ENCODE measurements around the gene TAS2R39. TPM values are rescaled to one million over a fixed set of nuclear protein-coding genes. Genes with fewer than 3 reads are reported as not detected.
"Not testable (repeated sequence)": the region's sequence is repeated elsewhere in the genome, so short reads cannot be mapped to it uniquely, and the experiment has no call there.

Gene TAS2R39
- total RNA-seq = not detected
- long read RNA-seq = 0 reads

DNA sequence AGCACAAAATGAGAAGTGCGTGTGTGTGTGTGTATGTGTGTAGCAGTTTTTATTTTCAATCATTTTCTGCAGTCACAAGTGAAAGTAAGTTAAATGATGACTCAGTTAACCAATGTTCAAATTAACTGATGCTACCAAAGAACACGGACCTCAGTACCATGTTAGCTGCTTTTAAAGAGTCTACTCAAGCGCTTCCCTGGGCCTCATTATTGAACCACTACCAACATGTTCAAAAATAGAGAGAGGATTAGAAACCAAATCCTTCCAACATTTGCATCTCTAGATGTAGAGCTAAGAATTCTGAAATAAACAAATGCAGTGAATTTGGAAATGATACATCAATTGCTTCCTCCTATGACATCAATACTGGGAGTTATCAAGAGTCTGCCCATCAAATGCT lies at the start of gene TAS2R39:
Gene TAS2R39, plus strand, starts transcription at position 396 of the 400 bp plus-strand sequence. Its CDS starts 0 bp downstream, at position 396.
- intact Hi-C loops (cut with DNase I) = no loop called here
- no peaks in the 10 kb centered on the region for H3K27me3 ChIP-seq (ENCODE audit: low read depth)
- no peak within 1 kb of the TSS for H3K27ac ChIP-seq
- no peaks in the 10 kb centered on the region for H3K4me1 ChIP-seq
- ATAC-seq = no peak
- TF ChIP-seq, protein P1, sequence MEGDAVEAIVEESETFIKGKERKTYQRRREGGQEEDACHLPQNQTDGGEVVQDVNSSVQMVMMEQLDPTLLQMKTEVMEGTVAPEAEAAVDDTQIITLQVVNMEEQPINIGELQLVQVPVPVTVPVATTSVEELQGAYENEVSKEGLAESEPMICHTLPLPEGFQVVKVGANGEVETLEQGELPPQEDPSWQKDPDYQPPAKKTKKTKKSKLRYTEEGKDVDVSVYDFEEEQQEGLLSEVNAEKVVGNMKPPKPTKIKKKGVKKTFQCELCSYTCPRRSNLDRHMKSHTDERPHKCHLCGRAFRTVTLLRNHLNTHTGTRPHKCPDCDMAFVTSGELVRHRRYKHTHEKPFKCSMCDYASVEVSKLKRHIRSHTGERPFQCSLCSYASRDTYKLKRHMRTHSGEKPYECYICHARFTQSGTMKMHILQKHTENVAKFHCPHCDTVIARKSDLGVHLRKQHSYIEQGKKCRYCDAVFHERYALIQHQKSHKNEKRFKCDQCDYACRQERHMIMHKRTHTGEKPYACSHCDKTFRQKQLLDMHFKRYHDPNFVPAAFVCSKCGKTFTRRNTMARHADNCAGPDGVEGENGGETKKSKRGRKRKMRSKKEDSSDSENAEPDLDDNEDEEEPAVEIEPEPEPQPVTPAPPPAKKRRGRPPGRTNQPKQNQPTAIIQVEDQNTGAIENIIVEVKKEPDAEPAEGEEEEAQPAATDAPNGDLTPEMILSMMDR (IDR thresholded peaks at IDR 0.05) = no peak
- no peaks in the 10 kb centered on the region for H3K36me3 ChIP-seq
- H3K4me3 ChIP-seq = no peak within 1 kb of the TSS
- DNase-seq = no peak
- H3K9me3 ChIP-seq = no peaks in the 10 kb centered on the region

DNA sequence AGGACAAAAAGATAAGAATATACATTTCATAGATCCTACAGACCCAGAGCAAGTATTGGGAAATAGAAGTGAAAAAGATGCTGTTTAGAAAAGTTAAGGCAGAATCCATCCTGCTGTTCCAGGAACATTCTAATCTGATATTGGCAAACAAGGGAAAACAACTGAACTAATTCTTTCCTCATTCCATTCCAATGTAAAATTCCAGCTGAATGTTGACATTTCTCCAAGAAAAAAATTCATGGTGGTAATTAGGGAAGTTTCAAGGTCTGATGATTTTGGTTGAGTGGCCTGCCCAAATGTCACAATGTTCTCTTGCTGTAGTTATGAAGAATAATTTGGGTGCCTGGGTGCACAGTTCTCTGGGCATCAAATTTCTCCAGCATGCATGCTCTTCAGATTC lies 36.1 kb upstream of the TAS2R39 start:
- Histone ChIP-seq H3K27ac (no peak overlapping the region), H3K36me3 (no peaks in the 10 kb centered on the region), H3K4me1 (no peaks in the 10 kb centered on the region), H3K9me3 (no peaks in the 10 kb centered on the region), H3K4me3 (no peak overlapping the region), H3K27me3 (ENCODE audit: low read depth) (no peaks in the 10 kb centered on the region)
- TF ChIP-seq, protein P1 (IDR thresholded peaks at IDR 0.05) = no peak
- DNase-seq = no peak
- ATAC-seq = no peak
- intact Hi-C loops (cut with DNase I) = no loop called here

DNA sequence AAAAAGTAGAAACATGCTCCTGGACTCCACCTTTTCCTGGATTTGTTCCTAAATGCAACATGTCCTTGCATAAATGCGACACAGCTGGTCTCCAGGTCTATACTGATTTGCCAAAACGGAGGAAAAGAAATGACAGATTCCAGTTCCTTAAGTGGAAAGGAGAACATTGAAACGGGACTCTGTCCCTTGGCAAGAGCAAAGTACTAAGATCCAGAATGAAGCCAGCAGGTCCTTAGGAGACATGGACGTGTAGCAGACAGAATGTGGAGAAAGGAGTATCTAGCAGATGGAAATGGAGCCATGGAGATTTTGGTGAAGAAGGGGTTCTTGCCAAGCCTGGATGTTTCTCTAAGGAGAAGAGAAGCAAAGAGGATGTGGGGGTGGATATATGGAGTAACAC lies 35.2 kb upstream of the TAS2R39 start:
- no peak overlapping the region for H3K27ac ChIP-seq
- no peaks in the 10 kb centered on the region for H3K27me3 ChIP-seq (ENCODE audit: low read depth)
- H3K36me3 ChIP-seq = no peaks in the 10 kb centered on the region
- no peak overlapping the region for H3K4me3 ChIP-seq
- no peaks in the 10 kb centered on the region for H3K4me1 ChIP-seq
- no peaks in the 10 kb centered on the region for H3K9me3 ChIP-seq
- TF ChIP-seq, protein P1 (IDR thresholded peaks at IDR 0.05) = no peak
- DNase-seq (no peak), ATAC-seq (no peak)
- intact Hi-C loops (cut with DNase I) = no loop called here

DNA sequence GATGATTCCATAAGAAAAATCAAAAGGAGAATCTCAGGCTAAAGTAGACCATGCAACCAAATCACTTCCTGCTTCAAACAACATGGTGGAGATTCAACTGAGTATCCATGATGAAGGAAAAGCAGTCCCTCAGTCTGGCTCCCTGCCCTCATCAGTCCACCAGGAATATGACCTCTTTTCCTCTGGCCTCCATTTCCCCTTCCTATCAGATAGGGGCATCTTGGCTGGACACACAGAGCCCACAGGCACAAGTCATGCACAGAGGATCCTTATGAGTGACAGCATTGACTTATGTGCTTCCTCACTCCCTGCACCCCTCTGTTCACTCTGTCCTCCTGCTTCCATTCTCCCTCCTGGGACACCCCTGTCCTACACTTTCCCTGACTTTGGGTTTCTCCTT lies 34.6 kb upstream of the TAS2R39 start:
- Histone ChIP-seq H3K27me3 (ENCODE audit: low read depth) (no peaks in the 10 kb centered on the region), H3K4me1 (no peaks in the 10 kb centered on the region), H3K9me3 (no peaks in the 10 kb centered on the region), H3K4me3 (no peak overlapping the region), H3K27ac (no peak overlapping the region), H3K36me3 (no peaks in the 10 kb centered on the region)
- no peak for DNase-seq
- TF ChIP-seq, protein P1 (IDR thresholded peaks at IDR 0.05) = no peak
- intact Hi-C loops (cut with DNase I) = no loop called here
- no peak for ATAC-seq

- DNase-seq; H3K27me3 ChIP-seq (ENCODE audit: low read depth); H3K36me3 ChIP-seq; H3K9me3 ChIP-seq; H3K27ac ChIP-seq; H3K4me3 ChIP-seq; H3K4me1 ChIP-seq; intact Hi-C loops (cut with DNase I); ATAC-seq: not testable (repeated sequence)
These were observed 32.5 kb upstream of the TAS2R39 start for GRCh38 chr7:143150696-143151095.

GRCh38 chr7:143158617-143159016 lies 24.6 kb upstream of the TAS2R39 start:
- ATAC-seq = not testable (repeated sequence)

DNA sequence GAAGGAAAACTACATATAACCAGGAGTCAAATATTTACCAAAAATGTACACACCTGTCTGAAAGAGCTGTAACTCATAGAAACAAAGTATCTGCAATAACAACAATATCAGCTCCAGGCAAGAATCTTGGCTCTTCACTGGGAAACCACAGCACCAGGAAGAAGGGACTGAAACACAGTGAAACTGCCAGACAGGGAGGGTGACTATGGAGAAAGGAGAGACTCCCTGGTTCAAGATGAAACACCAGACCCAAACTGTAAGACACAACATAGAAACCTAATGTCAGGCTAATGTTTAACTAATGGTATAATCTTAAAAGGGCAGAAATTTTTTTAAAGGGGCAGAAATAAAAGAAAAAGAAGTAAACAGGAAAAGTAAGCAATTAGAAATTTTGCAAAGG lies 11.5 kb upstream of the TAS2R39 start:
- TF ChIP-seq, protein P1 (IDR thresholded peaks at IDR 0.05) = no peak
- intact Hi-C loops (cut with DNase I) = no loop called here
- H3K4me1 ChIP-seq = no peaks in the 10 kb centered on the region
- H3K9me3 ChIP-seq = peaks cover 1% of the 10 kb centered on the region
- no peaks in the 10 kb centered on the region for H3K36me3 ChIP-seq
- H3K4me3 ChIP-seq = no peak overlapping the region
- H3K27ac ChIP-seq = no peak overlapping the region
- peak in 1 of 2 donors; percentile 42 for ATAC-seq
- DNase-seq = no peak
- no peaks in the 10 kb centered on the region for H3K27me3 ChIP-seq (ENCODE audit: low read depth)

More at GRCh38 chr7:143158617-143159016, 24.6 kb upstream of the TAS2R39 start:
- H3K27me3 ChIP-seq (ENCODE audit: low read depth); intact Hi-C loops (cut with DNase I); H3K36me3 ChIP-seq; H3K9me3 ChIP-seq; H3K27ac ChIP-seq; DNase-seq; H3K4me3 ChIP-seq; H3K4me1 ChIP-seq: not testable (repeated sequence)
